SK-N-SH treated with all-trans-retinoic acid at 6 μM for 48 hours (cell line): ENCODE results near the gene DNAJC9.

Experiments
- ARNTL ChIP-seq: fragments of 450-650 bp; formaldehyde crosslinking; IDR thresholded peaks from 2 replicates; pipeline ENCODE4 v1.5.0; 2020; ENCODE audit warnings: low read depth, mild to moderate bottlenecking, moderate library complexity, borderline replicate concordance
- BACH2 ChIP-seq: fragments of 250-450 bp; sonication (Bioruptor Pico); IDR thresholded peaks from 2 replicates; pipeline ENCODE4 v1.9.0; 2021; ENCODE audit warnings: mild to moderate bottlenecking, borderline replicate concordance
- RARB ChIP-seq: fragments of 250-450 bp; sonication (Bioruptor Pico); IDR thresholded peaks from 2 replicates; pipeline ENCODE4 v1.8.0; 2021; ENCODE audit warnings: mild to moderate bottlenecking, moderate library complexity
- TCF4 ChIP-seq: fragments of 250-450 bp; sonication (Bioruptor Pico); IDR thresholded peaks from 2 replicates; pipeline ENCODE4 v1.8.0; 2021; ENCODE audit warnings: mild to moderate bottlenecking, moderate library complexity, borderline replicate concordance
- TOX ChIP-seq: fragments of 250-450 bp; sonication (Bioruptor Pico); IDR thresholded peaks from 2 replicates; pipeline ENCODE4 v1.8.0; 2021; ENCODE audit warnings: mild to moderate bottlenecking, moderate library complexity, borderline replicate concordance
- ZC3H10 ChIP-seq: fragments of 250-450 bp; sonication (Bioruptor Pico); IDR thresholded peaks from 2 replicates; pipeline ENCODE4 v1.5.1; 2021; ENCODE audit warnings: mild to moderate bottlenecking, moderate library complexity
- ZFP3 ChIP-seq: fragments of 250-450 bp; sonication (Bioruptor Pico); IDR thresholded peaks from 2 replicates; pipeline ENCODE4 v1.5.0; 2020; ENCODE audit warnings: mild to moderate bottlenecking, moderate library complexity
- ZNF565 ChIP-seq: fragments of 450-650 bp; formaldehyde crosslinking; conservative IDR thresholded peaks from 2 replicates; pipeline ENCODE4 v1.5.0; 2020; ENCODE audit warnings: low read depth, mild to moderate bottlenecking, moderate library complexity
- ZNF8 ChIP-seq: fragments of 450-650 bp; formaldehyde crosslinking; IDR thresholded peaks from 2 replicates; pipeline ENCODE4 v1.5.0; 2020; ENCODE audit warnings: mild to moderate bottlenecking, moderate library complexity
- TF ChIP-seq, protein P1 (sequence below): fragments of 250-450 bp; sonication (Bioruptor Pico); IDR thresholded peaks from 2 replicates; pipeline ENCODE4 v1.5.1; 2020; ENCODE audit warnings: low read depth, mild to moderate bottlenecking, moderate library complexity
- TF ChIP-seq, protein P2 (sequence below): fragments of 250-450 bp; sonication (Bioruptor Pico); IDR thresholded peaks from 2 replicates; pipeline ENCODE4 v1.5.1; 2021; ENCODE audit warnings: mild to moderate bottlenecking, moderate library complexity
- TF ChIP-seq, protein P3 (sequence below): fragments of 250-450 bp; sonication (Bioruptor Pico); IDR thresholded peaks from 2 replicates; pipeline ENCODE4 v1.8.0; 2020; ENCODE audit warnings: mild to moderate bottlenecking, moderate library complexity, borderline replicate concordance
- TF ChIP-seq, protein P4 (sequence below): fragments of 250-450 bp; sonication (Bioruptor Pico); IDR thresholded peaks from 2 replicates; pipeline ENCODE4 v1.5.0; 2020; ENCODE audit warnings: mild to moderate bottlenecking, moderate library complexity

DNA sequence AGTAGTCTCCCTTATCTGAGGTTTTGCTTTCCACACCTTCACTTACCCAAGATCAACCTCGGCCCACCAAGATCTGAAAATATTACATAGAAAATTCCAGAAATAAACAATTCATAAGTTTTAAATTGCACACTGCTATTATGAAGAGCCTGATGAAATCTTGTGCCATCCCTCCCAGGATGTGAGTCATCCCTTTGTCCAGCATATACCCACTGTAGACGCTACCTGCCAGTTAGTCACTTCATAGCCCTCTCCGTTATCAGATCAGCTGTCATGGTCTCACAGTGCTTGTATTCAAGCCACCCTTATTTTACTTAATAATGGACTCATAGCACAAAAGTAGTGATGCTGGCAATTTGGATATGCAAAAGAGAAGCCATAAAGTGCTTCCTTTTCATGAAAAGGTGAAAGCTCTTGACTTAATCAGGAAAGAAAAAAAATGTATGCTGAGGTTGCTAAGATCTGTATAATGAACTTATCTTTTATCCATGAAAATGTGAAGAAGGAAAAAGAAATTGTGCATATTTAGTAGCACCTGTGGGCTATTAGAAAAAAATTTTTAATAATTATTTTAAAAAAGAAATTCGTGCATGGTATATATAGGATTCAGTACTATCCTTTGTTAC lies 15.2 kb upstream of the DNAJC9 start:
- TF ChIP-seq RARB (CRISPR knock-in tag) (no peak), ARNTL (CRISPR knock-in tag) (no peak), ZC3H10 (CRISPR knock-in tag) (no peak), ZNF8 (CRISPR knock-in tag) (no peak), BACH2 (CRISPR knock-in tag) (no peak), ZNF565 (CRISPR knock-in tag) (no peak), TCF4 (CRISPR knock-in tag) (no peak), ZFP3 (CRISPR knock-in tag) (no peak), TOX (CRISPR knock-in tag) (no peak)
- TF ChIP-seq, protein P1, sequence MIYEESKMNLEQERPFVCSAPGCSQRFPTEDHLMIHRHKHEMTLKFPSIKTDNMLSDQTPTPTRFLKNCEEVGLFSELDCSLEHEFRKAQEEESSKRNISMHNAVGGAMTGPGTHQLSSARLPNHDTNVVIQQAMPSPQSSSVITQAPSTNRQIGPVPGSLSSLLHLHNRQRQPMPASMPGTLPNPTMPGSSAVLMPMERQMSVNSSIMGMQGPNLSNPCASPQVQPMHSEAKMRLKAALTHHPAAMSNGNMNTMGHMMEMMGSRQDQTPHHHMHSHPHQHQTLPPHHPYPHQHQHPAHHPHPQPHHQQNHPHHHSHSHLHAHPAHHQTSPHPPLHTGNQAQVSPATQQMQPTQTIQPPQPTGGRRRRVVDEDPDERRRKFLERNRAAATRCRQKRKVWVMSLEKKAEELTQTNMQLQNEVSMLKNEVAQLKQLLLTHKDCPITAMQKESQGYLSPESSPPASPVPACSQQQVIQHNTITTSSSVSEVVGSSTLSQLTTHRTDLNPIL (CRISPR knock-in tag), result no peak
- TF ChIP-seq, protein P2, sequence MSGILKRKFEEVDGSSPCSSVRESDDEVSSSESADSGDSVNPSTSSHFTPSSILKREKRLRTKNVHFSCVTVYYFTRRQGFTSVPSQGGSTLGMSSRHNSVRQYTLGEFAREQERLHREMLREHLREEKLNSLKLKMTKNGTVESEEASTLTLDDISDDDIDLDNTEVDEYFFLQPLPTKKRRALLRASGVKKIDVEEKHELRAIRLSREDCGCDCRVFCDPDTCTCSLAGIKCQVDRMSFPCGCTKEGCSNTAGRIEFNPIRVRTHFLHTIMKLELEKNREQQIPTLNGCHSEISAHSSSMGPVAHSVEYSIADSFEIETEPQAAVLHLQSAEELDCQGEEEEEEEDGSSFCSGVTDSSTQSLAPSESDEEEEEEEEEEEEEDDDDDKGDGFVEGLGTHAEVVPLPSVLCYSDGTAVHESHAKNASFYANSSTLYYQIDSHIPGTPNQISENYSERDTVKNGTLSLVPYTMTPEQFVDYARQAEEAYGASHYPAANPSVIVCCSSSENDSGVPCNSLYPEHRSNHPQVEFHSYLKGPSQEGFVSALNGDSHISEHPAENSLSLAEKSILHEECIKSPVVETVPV (CRISPR knock-in tag), result no peak
- TF ChIP-seq, protein P3, sequence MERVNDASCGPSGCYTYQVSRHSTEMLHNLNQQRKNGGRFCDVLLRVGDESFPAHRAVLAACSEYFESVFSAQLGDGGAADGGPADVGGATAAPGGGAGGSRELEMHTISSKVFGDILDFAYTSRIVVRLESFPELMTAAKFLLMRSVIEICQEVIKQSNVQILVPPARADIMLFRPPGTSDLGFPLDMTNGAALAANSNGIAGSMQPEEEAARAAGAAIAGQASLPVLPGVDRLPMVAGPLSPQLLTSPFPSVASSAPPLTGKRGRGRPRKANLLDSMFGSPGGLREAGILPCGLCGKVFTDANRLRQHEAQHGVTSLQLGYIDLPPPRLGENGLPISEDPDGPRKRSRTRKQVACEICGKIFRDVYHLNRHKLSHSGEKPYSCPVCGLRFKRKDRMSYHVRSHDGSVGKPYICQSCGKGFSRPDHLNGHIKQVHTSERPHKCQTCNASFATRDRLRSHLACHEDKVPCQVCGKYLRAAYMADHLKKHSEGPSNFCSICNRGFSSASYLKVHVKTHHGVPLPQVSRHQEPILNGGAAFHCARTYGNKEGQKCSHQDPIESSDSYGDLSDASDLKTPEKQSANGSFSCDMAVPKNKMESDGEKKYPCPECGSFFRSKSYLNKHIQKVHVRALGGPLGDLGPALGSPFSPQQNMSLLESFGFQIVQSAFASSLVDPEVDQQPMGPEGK (CRISPR knock-in tag), result no peak
- TF ChIP-seq, protein P4, sequence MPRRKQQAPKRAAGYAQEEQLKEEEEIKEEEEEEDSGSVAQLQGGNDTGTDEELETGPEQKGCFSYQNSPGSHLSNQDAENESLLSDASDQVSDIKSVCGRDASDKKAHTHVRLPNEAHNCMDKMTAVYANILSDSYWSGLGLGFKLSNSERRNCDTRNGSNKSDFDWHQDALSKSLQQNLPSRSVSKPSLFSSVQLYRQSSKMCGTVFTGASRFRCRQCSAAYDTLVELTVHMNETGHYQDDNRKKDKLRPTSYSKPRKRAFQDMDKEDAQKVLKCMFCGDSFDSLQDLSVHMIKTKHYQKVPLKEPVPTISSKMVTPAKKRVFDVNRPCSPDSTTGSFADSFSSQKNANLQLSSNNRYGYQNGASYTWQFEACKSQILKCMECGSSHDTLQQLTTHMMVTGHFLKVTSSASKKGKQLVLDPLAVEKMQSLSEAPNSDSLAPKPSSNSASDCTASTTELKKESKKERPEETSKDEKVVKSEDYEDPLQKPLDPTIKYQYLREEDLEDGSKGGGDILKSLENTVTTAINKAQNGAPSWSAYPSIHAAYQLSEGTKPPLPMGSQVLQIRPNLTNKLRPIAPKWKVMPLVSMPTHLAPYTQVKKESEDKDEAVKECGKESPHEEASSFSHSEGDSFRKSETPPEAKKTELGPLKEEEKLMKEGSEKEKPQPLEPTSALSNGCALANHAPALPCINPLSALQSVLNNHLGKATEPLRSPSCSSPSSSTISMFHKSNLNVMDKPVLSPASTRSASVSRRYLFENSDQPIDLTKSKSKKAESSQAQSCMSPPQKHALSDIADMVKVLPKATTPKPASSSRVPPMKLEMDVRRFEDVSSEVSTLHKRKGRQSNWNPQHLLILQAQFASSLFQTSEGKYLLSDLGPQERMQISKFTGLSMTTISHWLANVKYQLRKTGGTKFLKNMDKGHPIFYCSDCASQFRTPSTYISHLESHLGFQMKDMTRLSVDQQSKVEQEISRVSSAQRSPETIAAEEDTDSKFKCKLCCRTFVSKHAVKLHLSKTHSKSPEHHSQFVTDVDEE (CRISPR knock-in tag), result no peak
